Measurements from ENCODE around the gene BEND2.

DNA sequence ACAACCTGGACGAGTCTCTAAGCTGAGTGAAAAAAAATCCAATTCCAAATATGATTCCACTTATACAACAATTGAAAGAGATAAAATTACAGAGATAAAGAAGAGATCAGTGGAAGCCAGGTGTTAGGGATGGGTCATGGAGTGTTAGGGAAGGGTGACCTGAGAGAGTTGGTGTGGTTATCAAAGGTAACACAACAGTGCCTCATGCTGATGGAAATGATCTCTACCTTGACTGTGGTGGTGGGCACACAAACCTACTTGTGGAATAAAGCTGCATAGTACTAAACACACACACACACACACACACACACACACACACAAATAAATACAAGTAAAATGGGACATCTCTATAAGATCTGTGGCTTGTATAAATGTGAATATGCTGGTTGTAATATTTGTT, 26.0 kb downstream of the BEND2 start:
- TF ChIP-seq, protein P1, sequence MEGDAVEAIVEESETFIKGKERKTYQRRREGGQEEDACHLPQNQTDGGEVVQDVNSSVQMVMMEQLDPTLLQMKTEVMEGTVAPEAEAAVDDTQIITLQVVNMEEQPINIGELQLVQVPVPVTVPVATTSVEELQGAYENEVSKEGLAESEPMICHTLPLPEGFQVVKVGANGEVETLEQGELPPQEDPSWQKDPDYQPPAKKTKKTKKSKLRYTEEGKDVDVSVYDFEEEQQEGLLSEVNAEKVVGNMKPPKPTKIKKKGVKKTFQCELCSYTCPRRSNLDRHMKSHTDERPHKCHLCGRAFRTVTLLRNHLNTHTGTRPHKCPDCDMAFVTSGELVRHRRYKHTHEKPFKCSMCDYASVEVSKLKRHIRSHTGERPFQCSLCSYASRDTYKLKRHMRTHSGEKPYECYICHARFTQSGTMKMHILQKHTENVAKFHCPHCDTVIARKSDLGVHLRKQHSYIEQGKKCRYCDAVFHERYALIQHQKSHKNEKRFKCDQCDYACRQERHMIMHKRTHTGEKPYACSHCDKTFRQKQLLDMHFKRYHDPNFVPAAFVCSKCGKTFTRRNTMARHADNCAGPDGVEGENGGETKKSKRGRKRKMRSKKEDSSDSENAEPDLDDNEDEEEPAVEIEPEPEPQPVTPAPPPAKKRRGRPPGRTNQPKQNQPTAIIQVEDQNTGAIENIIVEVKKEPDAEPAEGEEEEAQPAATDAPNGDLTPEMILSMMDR (conservative IDR thresholded peaks at IDR 0.05; ENCODE audit: low read length): no peak
- TF ChIP-seq EZH2phosphoT487 (IDR thresholded peaks at IDR 0.05; ENCODE audit: borderline replicate concordance, low read depth, low read length): no peak
